NCI-H524 treated with DMSO at 0.1 percent for 48 hours (cell line): ENCODE data around the gene RAB7B.
A peak's percentile ranks its signal among the peaks of the same experiment; 100 is the strongest.

ENCODE experiments used
- DNase-seq: peaks from one replicate; lab custom pipeline; 2025; lab: John Stamatoyannopoulos, UW

The RAB7B gene

DNA sequence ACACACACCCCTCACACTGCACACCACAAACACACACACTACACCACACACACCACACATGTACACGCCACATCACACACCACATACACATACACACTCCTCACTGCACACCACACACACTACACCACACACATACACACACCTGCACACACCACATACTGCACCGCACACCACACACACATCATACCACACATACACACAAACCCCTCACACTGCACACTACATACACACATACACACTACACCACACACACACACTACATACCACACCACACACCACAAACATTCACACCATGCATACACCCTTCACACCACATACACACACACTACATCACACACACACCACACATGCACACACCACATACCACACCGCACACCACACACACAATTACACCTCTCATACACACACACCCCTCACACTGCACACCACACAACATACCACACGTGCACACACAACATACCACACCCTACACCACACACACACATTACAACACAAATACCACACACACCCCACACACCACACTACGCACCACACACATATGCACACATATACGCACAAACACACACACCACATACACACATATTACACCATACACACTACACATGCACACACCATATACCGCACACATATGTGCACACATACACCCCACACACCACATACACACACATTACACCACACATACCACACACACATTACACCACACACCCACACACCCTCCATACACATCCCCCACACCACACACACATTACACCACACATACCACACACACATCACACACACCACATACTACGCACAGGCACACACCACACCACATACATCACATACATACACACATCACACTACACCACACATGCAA, 29.6 kb downstream of the RAB7B start:
- no peak for DNase-seq

- no peak for DNase-seq
Observed at GRCh38 chr1:205972491-205973168, 30.6 kb downstream of the RAB7B start.

- DNase-seq, result no peak
Observed at GRCh38 chr1:205972081-205972480, 31.1 kb downstream of the RAB7B start.

DNA sequence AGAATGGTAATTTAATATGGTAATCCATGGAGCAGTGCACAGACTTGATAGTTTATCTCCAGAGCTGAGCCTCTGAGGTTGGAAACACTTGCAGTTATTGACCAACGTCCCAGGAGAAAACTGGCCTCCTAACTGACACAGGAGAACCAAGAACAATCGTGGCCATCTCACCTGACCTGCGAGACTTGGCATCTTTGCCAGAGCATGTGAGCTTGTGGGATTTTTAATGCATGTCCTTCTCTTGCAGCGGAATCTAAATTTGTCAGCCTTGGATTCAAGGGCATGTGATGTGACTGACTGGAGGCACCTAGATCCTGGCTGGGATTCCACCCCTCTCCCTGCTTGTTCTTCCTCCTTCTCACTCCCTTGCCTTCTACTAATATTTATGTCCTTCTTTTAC, 32.1 kb downstream of the RAB7B start:
- no peak for DNase-seq

- no peak for DNase-seq
Observed at GRCh38 chr1:205970486-205970885, 32.7 kb downstream of the RAB7B start.

DNA sequence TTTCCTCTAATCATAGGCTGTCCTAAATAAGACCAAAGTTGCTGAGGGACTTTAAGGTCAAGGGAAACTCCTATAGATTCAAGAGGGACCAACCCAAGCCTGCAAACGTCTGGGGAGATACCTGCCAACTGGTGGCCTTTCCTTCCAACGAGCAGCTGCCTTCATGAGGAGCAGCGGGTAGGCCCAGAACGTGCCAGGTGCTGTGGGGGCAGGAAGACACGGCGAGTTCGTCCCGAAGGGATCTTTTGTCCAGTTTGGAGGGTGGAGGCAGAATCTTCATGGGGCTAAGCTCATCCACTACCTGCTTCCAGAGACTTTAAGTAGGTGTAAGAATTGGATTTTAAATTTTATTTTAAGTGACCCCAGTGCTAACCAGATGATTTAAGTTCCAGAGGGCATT, 34.0 kb downstream of the RAB7B start:
- DNase-seq, result no peak

- peak; percentile 57 for DNase-seq
Observed at GRCh38 chr1:205967554-205968335, 35.5 kb downstream of the RAB7B start.

DNA sequence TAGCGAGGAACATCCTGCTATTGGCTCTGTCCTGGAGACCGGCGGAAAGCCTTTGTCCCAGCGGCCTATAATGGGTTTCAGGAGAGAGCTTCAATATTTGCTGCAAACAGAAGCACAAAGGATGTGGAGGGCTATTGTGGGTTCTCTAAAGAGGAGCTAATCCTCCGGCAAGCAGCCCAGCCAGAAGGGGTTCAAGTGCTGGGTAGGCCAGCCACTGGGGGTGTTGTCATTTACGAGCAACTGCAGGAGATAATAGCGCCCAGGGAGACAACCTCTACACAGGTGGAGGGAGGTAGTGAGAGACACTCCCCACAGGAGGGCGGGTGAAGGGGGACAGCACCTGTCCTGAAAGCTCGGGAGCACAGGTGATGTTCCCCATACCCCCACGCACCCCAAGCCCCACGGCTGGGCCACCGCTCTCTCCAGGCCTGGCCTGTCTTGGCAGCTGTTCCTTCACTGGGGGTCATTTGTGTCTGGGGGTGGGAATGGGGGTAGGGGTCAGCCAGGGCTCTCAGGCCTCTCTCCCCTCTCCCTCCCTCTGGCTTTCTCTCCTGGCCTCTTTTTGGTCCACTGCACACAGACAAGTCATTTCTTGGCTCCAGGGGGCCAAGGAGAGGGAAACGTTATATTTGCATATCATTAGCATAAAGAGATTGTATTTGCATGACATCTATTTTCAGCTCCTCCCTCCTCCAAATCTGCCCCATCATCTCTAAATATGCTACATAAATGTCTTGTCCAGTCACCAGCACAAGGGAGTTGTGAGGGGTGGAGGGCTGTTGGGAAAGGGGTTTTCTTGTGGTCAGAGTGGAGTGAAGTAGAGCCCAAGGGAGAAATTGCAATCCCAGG, 37.9 kb downstream of the RAB7B start:
- DNase-seq, result no peak

GRCh38 chr1:205963352-205964155, 39.6 kb downstream of the RAB7B start:
- DNase-seq, result no peak

GRCh38 chr1:205962821-205963221, 40.4 kb downstream of the RAB7B start:
- DNase-seq, result no peak

DNA sequence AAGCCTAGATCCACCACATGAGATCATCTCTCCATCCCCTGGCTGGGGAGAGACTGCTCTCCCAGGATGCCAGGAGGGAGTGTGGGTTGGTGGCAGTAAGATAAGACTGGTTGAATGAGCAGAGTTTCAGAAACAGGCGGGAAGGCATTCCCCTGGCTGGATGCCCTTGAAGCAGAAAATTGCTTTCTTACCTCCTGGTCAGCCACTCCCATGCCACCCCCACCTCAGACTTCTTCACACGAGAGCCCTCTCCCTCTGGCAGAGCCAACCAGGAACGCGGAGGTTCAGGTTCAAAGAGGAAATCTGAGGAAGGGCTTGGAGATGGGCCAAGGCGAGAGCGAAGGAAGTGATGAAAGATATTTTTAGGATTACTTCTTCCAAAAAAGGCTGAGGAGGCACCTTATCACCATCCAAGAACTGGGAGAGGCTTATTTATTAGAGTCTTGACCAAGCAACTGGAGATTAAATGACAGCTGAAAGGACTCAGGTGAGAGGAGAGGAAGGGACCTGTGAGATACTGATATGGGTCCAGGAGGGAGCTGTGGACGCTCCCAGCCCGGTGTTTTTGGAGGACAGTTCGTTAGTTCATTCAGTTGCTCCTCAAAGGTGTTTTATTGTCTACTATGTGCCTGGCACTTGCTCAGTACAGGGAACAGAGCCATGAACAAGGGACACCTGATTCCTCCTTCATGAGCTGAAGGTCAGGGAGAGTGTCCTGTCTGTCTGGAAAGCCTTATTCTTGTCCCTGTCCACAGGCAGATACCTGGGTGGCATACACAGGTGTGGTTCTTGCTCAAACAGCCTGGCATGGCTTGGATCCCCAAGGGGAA, 41.0 kb downstream of the RAB7B start:
- no peak for DNase-seq

DNA sequence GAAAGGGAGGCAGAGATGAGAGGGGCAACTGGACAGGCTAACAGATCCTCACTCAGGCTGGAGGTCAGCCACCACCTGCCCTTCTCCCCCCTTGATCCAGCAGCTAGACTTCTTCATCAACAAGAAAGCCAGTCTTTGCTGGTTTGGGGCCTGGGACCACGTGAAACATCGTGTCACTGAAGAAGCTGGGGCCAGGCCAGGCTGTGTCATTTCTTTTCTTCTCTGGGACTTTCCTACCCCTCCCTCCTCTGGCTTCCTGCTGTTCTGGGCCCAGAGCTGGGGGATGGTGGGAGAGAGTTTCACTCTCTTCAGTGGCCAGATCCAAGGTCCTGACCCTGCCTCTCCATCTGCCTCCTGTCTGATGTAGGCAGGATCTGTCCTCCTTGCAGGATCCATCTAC, 41.8 kb downstream of the RAB7B start:
- no peak for DNase-seq

- no peak for DNase-seq
Observed at GRCh38 chr1:205959789-205960188, 43.4 kb downstream of the RAB7B start.

- DNase-seq, result no peak
Observed at GRCh38 chr1:205955499-205955898, 47.7 kb downstream of the RAB7B start.

GRCh38 chr1:205954819-205955404, 48.3 kb downstream of the RAB7B start:
- no peak for DNase-seq

DNA sequence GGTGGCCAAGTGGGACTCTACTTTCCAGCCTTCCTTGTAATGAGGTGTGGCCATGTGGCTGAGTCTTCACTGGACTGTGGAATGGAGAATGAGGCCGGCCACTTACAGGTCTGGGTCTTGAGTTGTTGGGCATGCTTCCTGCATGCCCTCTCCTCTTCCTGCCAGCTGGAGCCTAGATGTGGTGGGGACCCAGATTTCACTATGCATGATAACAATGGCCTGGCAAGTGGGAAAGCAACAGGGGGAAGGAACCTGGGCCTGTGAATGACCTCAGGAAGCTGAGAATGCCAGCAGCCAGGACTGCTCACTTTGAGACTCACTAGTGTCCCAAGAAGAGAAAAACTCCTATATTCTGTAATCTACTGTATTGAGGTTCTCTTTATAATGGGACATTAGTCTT, 51.4 kb downstream of the RAB7B start:
- no peak for DNase-seq

DNA sequence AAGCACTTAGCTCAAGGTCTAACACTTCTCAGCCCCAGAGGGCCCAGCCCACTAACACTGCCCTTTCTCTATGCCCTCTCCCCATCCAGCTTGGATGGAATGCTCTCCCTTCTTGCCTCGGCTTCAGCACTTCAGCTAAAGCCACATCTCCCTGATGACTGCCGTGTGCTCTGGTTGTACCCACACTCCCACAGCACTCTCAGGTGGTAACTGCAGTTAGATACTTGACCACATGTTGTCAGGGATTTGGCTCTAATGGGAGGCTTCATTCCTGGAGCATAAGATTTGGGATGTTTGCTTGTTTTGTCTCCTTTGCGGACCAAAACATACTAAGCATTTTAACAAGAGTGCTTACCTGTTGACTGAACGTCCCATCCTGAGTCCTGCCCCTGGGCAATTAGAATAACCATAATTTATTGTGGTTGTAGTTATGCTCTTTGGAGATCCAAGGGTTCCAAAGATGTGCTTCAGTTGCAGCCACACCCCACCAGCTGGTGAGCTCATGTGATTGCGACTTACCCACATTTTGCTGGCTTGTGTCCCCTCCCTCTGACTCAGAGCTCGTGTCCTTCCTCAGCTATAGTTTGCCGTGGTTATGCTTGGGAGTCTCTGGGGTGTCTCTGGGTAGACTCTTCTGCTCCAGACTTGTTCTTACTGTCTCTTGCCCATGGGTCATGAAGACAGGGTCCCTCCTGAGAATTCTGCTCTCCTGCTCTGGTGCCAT, 52.2 kb downstream of the RAB7B start:
- no peak for DNase-seq

DNA sequence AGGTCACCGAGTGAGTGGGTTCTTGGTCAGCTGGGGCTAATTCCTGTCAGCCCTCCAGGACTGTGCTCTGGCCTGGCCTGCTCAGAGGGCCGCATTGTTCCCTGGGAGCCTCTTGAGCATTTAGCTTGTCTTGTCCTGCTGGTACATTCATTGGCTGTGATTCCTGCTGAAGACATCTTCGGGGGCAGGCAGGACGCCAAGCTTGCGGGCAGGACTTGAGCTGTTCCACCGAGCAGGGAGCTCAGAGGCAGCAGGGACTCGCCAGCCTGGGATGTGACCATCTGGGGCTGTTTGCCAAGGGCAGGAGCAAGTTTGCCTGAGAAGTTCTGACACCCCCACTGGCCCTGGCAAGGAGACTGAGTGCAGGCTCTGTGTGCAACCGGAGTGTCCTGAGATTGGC, 52.9 kb downstream of the RAB7B start:
- no peak for DNase-seq

GRCh38 chr1:205949753-205950152, 53.4 kb downstream of the RAB7B start:
- DNase-seq, result no peak
